ENCODE data around the gene KTN1.
A peak's percentile ranks its signal among the peaks of the same experiment; 100 is the strongest.

KTN1 gene

GRCh38 chr14:55684956-55685584, 105.1 kb downstream of the KTN1 start:
- Histone ChIP-seq H3K36me3 (ENCODE audit: control insufficient read depth, insufficient read depth, low read length) (peaks cover 68% of the 10 kb centered on the region), H3K27me3 (ENCODE audit: control insufficient read depth, insufficient read depth, low read length) (no peaks in the 10 kb centered on the region), H3K9me3 (ENCODE audit: control insufficient read depth, insufficient read depth, low read depth, low read length) (no peaks in the 10 kb centered on the region), H3K27ac (ENCODE audit: low read depth, low read length) (no peak overlapping the region), H3K4me3 (ENCODE audit: low read depth, low read length) (no peak overlapping the region), H3K9ac (ENCODE audit: low read length) (no peak overlapping the region), H3K4me1 (ENCODE audit: control insufficient read depth, insufficient read depth, low read length) (no peaks in the 10 kb centered on the region; the same call in 1 of the 2 replicates)

GRCh38 chr14:55686713-55687112, 106.7 kb downstream of the KTN1 start:
- Histone ChIP-seq H3K9me3 (ENCODE audit: control insufficient read depth, insufficient read depth, low read depth, low read length) (no peaks in the 10 kb centered on the region), H3K27ac (ENCODE audit: low read depth, low read length) (no peak overlapping the region), H3K4me1 (ENCODE audit: control insufficient read depth, insufficient read depth, low read length) (peaks cover 9% of the 10 kb centered on the region; the same call in 1 of the 2 replicates), H3K4me3 (ENCODE audit: low read depth, low read length) (no peak overlapping the region), H3K9ac (ENCODE audit: low read length) (no peak overlapping the region), H3K36me3 (ENCODE audit: control insufficient read depth, insufficient read depth, low read length) (peaks cover 52% of the 10 kb centered on the region), H3K27me3 (ENCODE audit: control insufficient read depth, insufficient read depth, low read length) (no peaks in the 10 kb centered on the region)

- no peaks in the 10 kb centered on the region for H3K27me3 ChIP-seq (ENCODE audit: control insufficient read depth, insufficient read depth, low read length)
- no peak overlapping the region for H3K27ac ChIP-seq (ENCODE audit: low read depth, low read length)
- peaks cover 9% of the 10 kb centered on the region; the same call in 1 of the 2 replicates for H3K4me1 ChIP-seq (ENCODE audit: control insufficient read depth, insufficient read depth, low read length)
- H3K9ac ChIP-seq (ENCODE audit: low read length), result no peak overlapping the region
- peaks cover 34% of the 10 kb centered on the region for H3K36me3 ChIP-seq (ENCODE audit: control insufficient read depth, insufficient read depth, low read length)
- no peak overlapping the region for H3K4me3 ChIP-seq (ENCODE audit: low read depth, low read length)
- no peaks in the 10 kb centered on the region for H3K9me3 ChIP-seq (ENCODE audit: control insufficient read depth, insufficient read depth, low read depth, low read length)
Measured at GRCh38 chr14:55688566-55688965, 108.6 kb downstream of the KTN1 start.

- Histone ChIP-seq H3K4me1 (ENCODE audit: control insufficient read depth, insufficient read depth, low read length) (peaks cover 9% of the 10 kb centered on the region; the same call in 1 of the 2 replicates), H3K4me3 (ENCODE audit: low read depth, low read length) (no peak overlapping the region), H3K27me3 (ENCODE audit: control insufficient read depth, insufficient read depth, low read length) (no peaks in the 10 kb centered on the region), H3K36me3 (ENCODE audit: control insufficient read depth, insufficient read depth, low read length) (peaks cover 19% of the 10 kb centered on the region), H3K27ac (ENCODE audit: low read depth, low read length) (no peak overlapping the region), H3K9me3 (ENCODE audit: control insufficient read depth, insufficient read depth, low read depth, low read length) (no peaks in the 10 kb centered on the region), H3K9ac (ENCODE audit: low read length) (no peak overlapping the region)
Measured at GRCh38 chr14:55689981-55690871, 110.2 kb downstream of the KTN1 start.

GRCh38 chr14:55691659-55692058, 111.7 kb downstream of the KTN1 start:
- Histone ChIP-seq H3K4me1 (ENCODE audit: control insufficient read depth, insufficient read depth, low read length) (peaks cover 9% of the 10 kb centered on the region; the same call in 1 of the 2 replicates), H3K36me3 (ENCODE audit: control insufficient read depth, insufficient read depth, low read length) (peaks cover 5% of the 10 kb centered on the region; the same call in 1 of the 2 replicates), H3K9ac (ENCODE audit: low read length) (no peak overlapping the region), H3K27me3 (ENCODE audit: control insufficient read depth, insufficient read depth, low read length) (no peaks in the 10 kb centered on the region), H3K9me3 (ENCODE audit: control insufficient read depth, insufficient read depth, low read depth, low read length) (no peaks in the 10 kb centered on the region), H3K4me3 (ENCODE audit: low read depth, low read length) (no peak overlapping the region), H3K27ac (ENCODE audit: low read depth, low read length) (no peak overlapping the region)

- no peaks in the 10 kb centered on the region for H3K36me3 ChIP-seq (ENCODE audit: control insufficient read depth, insufficient read depth, low read length)
- H3K4me1 ChIP-seq (ENCODE audit: control insufficient read depth, insufficient read depth, low read length), result peaks cover 20% of the 10 kb centered on the region
- H3K9me3 ChIP-seq (ENCODE audit: control insufficient read depth, insufficient read depth, low read depth, low read length), result no peaks in the 10 kb centered on the region
- no peak overlapping the region for H3K27ac ChIP-seq (ENCODE audit: low read depth, low read length)
- H3K9ac ChIP-seq (ENCODE audit: low read length), result no peak overlapping the region
- no peaks in the 10 kb centered on the region for H3K27me3 ChIP-seq (ENCODE audit: control insufficient read depth, insufficient read depth, low read length)
- H3K4me3 ChIP-seq (ENCODE audit: low read depth, low read length), result no peak overlapping the region
Measured at GRCh38 chr14:55693904-55694303, 113.9 kb downstream of the KTN1 start.

GRCh38 chr14:55697414-55697861, 117.4 kb downstream of the KTN1 start:
- Histone ChIP-seq H3K4me3 (ENCODE audit: low read depth, low read length) (no peak overlapping the region), H3K9ac (ENCODE audit: low read length) (no peak overlapping the region), H3K27ac (ENCODE audit: low read depth, low read length) (no peak overlapping the region), H3K36me3 (ENCODE audit: control insufficient read depth, insufficient read depth, low read length) (no peaks in the 10 kb centered on the region), H3K4me1 (ENCODE audit: control insufficient read depth, insufficient read depth, low read length) (peaks cover 18% of the 10 kb centered on the region), H3K9me3 (ENCODE audit: control insufficient read depth, insufficient read depth, low read depth, low read length) (no peaks in the 10 kb centered on the region), H3K27me3 (ENCODE audit: control insufficient read depth, insufficient read depth, low read length) (no peaks in the 10 kb centered on the region)

GRCh38 chr14:55698051-55698450, 118.0 kb downstream of the KTN1 start:
- Histone ChIP-seq H3K4me3 (ENCODE audit: low read depth, low read length) (no peak overlapping the region), H3K27ac (ENCODE audit: low read depth, low read length) (no peak overlapping the region), H3K4me1 (ENCODE audit: control insufficient read depth, insufficient read depth, low read length) (peaks cover 18% of the 10 kb centered on the region), H3K36me3 (ENCODE audit: control insufficient read depth, insufficient read depth, low read length) (no peaks in the 10 kb centered on the region), H3K27me3 (ENCODE audit: control insufficient read depth, insufficient read depth, low read length) (no peaks in the 10 kb centered on the region), H3K9ac (ENCODE audit: low read length) (no peak overlapping the region), H3K9me3 (ENCODE audit: control insufficient read depth, insufficient read depth, low read depth, low read length) (no peaks in the 10 kb centered on the region)

- Histone ChIP-seq H3K4me1 (ENCODE audit: control insufficient read depth, insufficient read depth, low read length) (peaks cover 18% of the 10 kb centered on the region), H3K9me3 (ENCODE audit: control insufficient read depth, insufficient read depth, low read depth, low read length) (no peaks in the 10 kb centered on the region), H3K27me3 (ENCODE audit: control insufficient read depth, insufficient read depth, low read length) (no peaks in the 10 kb centered on the region), H3K9ac (ENCODE audit: low read length) (no peak overlapping the region), H3K27ac (ENCODE audit: low read depth, low read length) (no peak overlapping the region), H3K4me3 (ENCODE audit: low read depth, low read length) (0 out of 2 replicates have a peak overlapping the region, but pooled peaks have one; percentile 10), H3K36me3 (ENCODE audit: control insufficient read depth, insufficient read depth, low read length) (no peaks in the 10 kb centered on the region)
Measured at GRCh38 chr14:55699131-55700057, 119.4 kb downstream of the KTN1 start.

GRCh38 chr14:55701638-55702037, 121.6 kb downstream of the KTN1 start:
- no peaks in the 10 kb centered on the region for H3K9me3 ChIP-seq (ENCODE audit: control insufficient read depth, insufficient read depth, low read depth, low read length)
- H3K4me3 ChIP-seq (ENCODE audit: low read depth, low read length), result no peak overlapping the region
- H3K27me3 ChIP-seq (ENCODE audit: control insufficient read depth, insufficient read depth, low read length), result no peaks in the 10 kb centered on the region
- no peaks in the 10 kb centered on the region for H3K36me3 ChIP-seq (ENCODE audit: control insufficient read depth, insufficient read depth, low read length)
- no peak overlapping the region for H3K9ac ChIP-seq (ENCODE audit: low read length)
- H3K27ac ChIP-seq (ENCODE audit: low read depth, low read length), result no peak overlapping the region
- peaks cover 18% of the 10 kb centered on the region for H3K4me1 ChIP-seq (ENCODE audit: control insufficient read depth, insufficient read depth, low read length)
